Hepatocyte (in vitro differentiated cells): Measurements from ENCODE around the gene ANKRD55.

Experiments
- CTCF ChIP-seq: fragments of 200-600 bp; sonication (generic); IDR thresholded peaks from 2 replicates; pipeline ENCODE4 v1.5.1; 2016; ENCODE audit warnings: antibody characterized with exemption, mild to moderate bottlenecking; ENCODE audit not compliant: poor library complexity
- EZH2 ChIP-seq: fragments of 200-600 bp; sonication (generic); IDR thresholded peaks from 2 replicates; pipeline ENCODE4 v1.6.1; 2016; ENCODE audit warnings: antibody characterized with exemption, mild to moderate bottlenecking, borderline replicate concordance
- EZH2phosphoT487 ChIP-seq: fragments of 200-600 bp; sonication (generic); IDR thresholded peaks from one replicate; pipeline ENCODE4 v1.6.1; 2018; ENCODE audit warnings: antibody characterized with exemption, mild to moderate bottlenecking, low read depth, moderate library complexity; ENCODE audit not compliant: unreplicated experiment, severe bottlenecking

- no peak for TF ChIP-seq CTCF
- no peak for TF ChIP-seq EZH2phosphoT487
- TF ChIP-seq EZH2: no peak
Observed at GRCh38 chr5:56056875-56057274, 176.3 kb downstream of the ANKRD55 start.
